NOMO-1 treated with DMSO at 0.1 percent for 48 hours (cell line): ENCODE results near the gene RAB20.
"Not testable (repeated sequence)": the region's sequence is repeated elsewhere in the genome, so short reads cannot be mapped to it uniquely, and the experiment has no call there.

Source experiments
- DNase-seq: peaks from one replicate; lab custom pipeline; 2025; ENCODE audit not compliant: unreplicated experiment; lab: John Stamatoyannopoulos, UW

Gene RAB20

GRCh38 chr13:110492679-110493593, 68.6 kb downstream of the RAB20 start:
- no peak for DNase-seq

- DNase-seq, result no peak
Measured at GRCh38 chr13:110491869-110492678, 69.4 kb downstream of the RAB20 start.

DNA sequence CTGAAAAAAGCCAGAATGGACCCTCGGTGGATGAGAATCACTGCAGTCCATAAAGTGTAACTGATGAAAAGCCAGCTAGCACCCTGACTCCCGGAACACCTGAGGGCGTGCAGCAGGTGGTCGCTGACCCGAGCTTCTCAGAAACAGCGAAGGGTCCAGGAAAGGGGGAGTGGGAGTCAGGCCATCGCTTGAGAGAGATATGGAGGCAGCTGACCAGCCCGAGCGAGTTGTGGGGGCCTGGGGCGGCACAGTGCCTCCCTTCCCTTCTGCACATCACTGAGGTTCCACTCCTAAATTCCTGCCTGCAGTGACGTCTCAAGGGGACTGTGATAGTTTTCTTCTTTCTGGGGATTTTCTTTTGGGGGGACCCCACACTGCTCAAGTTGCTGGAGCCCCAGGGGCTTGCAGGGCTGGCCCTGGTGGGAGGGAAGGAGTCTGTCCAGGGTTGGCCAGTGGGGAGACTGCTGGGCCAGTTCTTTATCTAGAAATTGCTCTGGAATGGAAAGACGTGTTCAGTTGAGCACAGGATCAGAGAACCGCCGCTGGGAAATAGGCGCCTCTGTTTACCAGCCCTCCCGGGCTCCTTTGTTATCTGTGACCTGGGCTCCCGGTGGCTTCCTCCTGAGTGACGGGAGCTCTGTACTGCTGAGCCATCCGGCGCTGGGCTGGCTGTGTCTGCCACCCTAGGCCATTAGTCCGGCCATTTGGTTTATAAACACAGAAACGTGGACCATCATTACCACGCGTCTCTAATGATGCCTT, 71.3 kb downstream of the RAB20 start:
- no peak for DNase-seq

- DNase-seq, result not testable (repeated sequence)
Measured at GRCh38 chr13:110486880-110487279, 74.6 kb downstream of the RAB20 start.

DNA sequence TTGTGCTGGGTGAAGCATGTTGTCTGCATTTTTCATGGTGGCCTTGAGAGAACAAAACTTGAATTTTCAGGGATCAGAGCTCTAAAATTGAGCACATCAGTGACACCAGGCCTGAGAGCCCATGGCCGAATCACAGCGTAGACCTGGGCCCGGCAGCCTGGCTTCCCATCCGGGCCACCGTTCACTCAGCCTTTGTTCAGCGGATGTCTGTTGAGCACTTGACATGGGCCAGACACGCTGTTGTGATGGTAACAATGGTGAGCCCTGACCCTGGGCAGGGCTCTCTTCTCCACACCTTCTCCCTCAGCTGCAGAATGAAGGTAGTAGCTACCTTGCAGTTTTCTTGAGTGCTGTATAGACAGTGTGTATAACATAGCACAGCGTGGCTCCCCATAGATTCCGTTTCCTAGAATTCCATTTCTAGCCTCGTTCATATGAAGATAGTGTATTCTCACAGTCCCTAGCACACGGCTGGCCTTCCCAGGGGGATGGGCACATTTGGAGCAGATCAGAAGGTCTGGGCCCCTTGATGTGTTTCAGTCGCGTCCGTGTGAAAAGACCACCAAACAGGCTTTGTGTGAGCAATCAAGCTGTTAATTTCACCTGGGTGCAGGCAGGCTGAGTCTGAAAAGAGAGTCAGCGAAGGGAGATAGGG, 75.3 kb downstream of the RAB20 start:
- no peak for DNase-seq

DNA sequence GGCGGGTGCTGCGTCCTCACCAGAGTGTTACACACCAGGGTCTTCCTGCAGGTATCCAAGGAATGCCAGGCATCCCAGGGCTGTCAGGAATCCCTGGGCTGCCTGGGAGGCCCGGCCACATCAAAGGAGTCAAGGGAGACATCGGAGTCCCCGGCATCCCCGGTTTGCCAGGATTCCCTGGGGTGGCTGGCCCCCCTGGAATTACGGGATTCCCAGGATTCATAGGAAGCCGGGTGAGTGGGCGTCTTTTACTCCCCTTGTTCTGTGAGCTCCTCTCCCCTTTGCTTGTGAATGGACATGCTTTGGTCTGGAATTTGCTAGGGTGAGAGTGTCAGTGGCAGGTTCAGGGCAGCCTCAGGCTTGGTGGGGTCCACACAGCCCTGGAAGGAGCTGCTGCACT, 75.9 kb downstream of the RAB20 start:
- DNase-seq, result no peak

- DNase-seq, result no peak
Measured at GRCh38 chr13:110484290-110485048, 77.1 kb downstream of the RAB20 start.

- DNase-seq, result no peak
Measured at GRCh38 chr13:110483386-110483968, 78.0 kb downstream of the RAB20 start.

- no peak for DNase-seq
Measured at GRCh38 chr13:110480161-110480560, 81.4 kb downstream of the RAB20 start.

DNA sequence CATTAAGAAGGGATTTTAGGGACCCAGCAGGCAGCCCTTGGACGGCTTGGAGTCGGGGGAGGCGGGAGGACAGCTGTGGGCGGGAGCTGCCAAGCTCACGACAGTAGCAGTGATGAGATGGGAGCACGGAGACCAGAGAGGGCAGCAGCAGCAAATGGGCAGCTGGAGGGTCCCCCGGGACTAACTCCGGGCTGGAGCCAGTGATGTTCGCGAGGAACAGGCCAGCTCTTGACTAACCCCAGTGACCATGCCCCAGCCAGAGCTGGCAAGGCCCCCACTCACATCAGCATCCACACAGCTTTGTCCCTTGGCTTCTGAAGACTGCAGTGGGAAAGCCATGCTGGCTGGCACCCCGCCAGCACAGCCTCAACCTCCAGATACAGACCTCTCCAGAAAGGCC, 81.9 kb downstream of the RAB20 start:
- no peak for DNase-seq

GRCh38 chr13:110479215-110479545, 82.3 kb downstream of the RAB20 start:
- no peak for DNase-seq

GRCh38 chr13:110478405-110479214, 82.9 kb downstream of the RAB20 start:
- no peak for DNase-seq

- DNase-seq, result no peak
Measured at GRCh38 chr13:110477706-110478245, 83.7 kb downstream of the RAB20 start.

DNA sequence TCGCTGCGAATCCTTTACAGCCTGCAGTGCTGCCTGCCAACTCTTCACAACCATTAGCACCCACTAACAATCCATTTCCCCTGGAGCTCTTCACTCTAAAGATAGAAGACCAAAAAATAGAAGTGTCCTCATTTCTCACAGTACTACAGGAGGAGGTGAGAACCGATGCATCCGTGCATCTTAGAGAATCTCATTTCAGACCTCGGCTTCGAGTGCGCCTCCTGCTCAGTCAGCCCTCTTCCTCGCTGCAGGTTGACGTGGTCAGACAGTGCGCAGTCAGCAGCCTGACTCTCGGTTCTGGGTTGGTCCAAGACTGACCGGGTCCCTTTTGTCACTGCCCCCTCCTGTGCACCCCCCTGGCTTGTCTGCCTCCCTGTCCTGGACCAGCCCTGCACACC, 85.3 kb downstream of the RAB20 start:
- no peak for DNase-seq

- DNase-seq, result no peak
Measured at GRCh38 chr13:110475550-110476219, 85.8 kb downstream of the RAB20 start.

GRCh38 chr13:110475117-110475516, 86.4 kb downstream of the RAB20 start:
- DNase-seq, result no peak

DNA sequence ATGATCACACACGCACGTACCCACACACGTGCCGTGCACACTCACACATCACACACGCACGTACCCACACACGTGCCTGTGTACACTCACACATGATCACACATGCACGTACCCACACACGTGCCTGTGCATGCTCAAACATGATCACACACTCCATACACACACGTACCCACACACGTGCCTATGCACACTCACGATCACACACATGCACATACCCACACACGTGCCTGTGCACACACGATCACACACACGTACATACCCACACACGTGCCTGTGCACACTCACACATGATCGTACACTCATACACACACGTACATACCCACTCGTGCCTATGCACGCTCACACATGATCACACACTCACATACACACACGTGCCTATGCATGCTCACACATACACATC, 86.8 kb downstream of the RAB20 start:
- DNase-seq, result no peak
